Jurkat, Clone E6-1 (cell line): ENCODE results near the gene EBF3.

Experiments
- DNase-seq: peaks from one replicate; pipeline ENCODE4 v3.0.0-alpha.2; 2011; ENCODE audit warnings: low read depth, low spot score
- H3K4me3 ChIP-seq: 2 replicates; pipeline ENCODE4 v1.5.1; 2011; ENCODE audit warnings: mild to moderate bottlenecking, low read length, control low read depth, moderate library complexity

Gene EBF3

GRCh38 chr10:129951101-129951969 lies 12.7 kb downstream of the EBF3 start:
- no peak overlapping the region for H3K4me3 ChIP-seq
- DNase-seq, result no peak

- no peak for DNase-seq
Measured at GRCh38 chr10:129950676-129951075, 13.4 kb downstream of the EBF3 start.

GRCh38 chr10:129949891-129950291 lies 14.2 kb downstream of the EBF3 start:
- no peak overlapping the region for H3K4me3 ChIP-seq

More at GRCh38 chr10:129950676-129951075, 13.4 kb downstream of the EBF3 start:
- H3K4me3 ChIP-seq, result no peak overlapping the region

GRCh38 chr10:129949411-129949810 lies 14.7 kb downstream of the EBF3 start:
- DNase-seq, result no peak
- H3K4me3 ChIP-seq, result no peak overlapping the region

More at GRCh38 chr10:129949891-129950291, 14.2 kb downstream of the EBF3 start:
- no peak for DNase-seq

GRCh38 chr10:129946859-129947258 lies 17.2 kb downstream of the EBF3 start:
- no peak for DNase-seq
- H3K4me3 ChIP-seq, result no peak overlapping the region

GRCh38 chr10:129945941-129946760 lies 17.9 kb downstream of the EBF3 start:
- DNase-seq, result no peak
- H3K4me3 ChIP-seq, result no peak overlapping the region

GRCh38 chr10:129945526-129945925 lies 18.5 kb downstream of the EBF3 start:
- no peak overlapping the region for H3K4me3 ChIP-seq
- no peak for DNase-seq

- H3K4me3 ChIP-seq, result no peak overlapping the region
- no peak for DNase-seq
Measured at GRCh38 chr10:129945064-129945463, 19.0 kb downstream of the EBF3 start.

- H3K4me3 ChIP-seq, result no peak overlapping the region
- DNase-seq, result no peak
Measured at GRCh38 chr10:129944456-129944855, 19.6 kb downstream of the EBF3 start.

GRCh38 chr10:129942936-129943715 lies 20.9 kb downstream of the EBF3 start:
- no peak overlapping the region for H3K4me3 ChIP-seq

GRCh38 chr10:129942391-129942790 lies 21.7 kb downstream of the EBF3 start:
- no peak for DNase-seq
- no peak overlapping the region for H3K4me3 ChIP-seq

More at GRCh38 chr10:129942936-129943715, 20.9 kb downstream of the EBF3 start:
- DNase-seq, result no peak

GRCh38 chr10:129942019-129942277 lies 22.1 kb downstream of the EBF3 start:
- no peak overlapping the region for H3K4me3 ChIP-seq
- no peak for DNase-seq

- no peak for DNase-seq
- no peak overlapping the region for H3K4me3 ChIP-seq
Measured at GRCh38 chr10:129941199-129942018, 22.7 kb downstream of the EBF3 start.

- DNase-seq, result no peak
- no peak overlapping the region for H3K4me3 ChIP-seq
Measured at GRCh38 chr10:129940617-129941198, 23.4 kb downstream of the EBF3 start.

GRCh38 chr10:129939416-129940275 lies 24.4 kb downstream of the EBF3 start:
- no peak overlapping the region for H3K4me3 ChIP-seq

GRCh38 chr10:129938460-129938859 lies 25.6 kb downstream of the EBF3 start:
- DNase-seq, result no peak
- no peak overlapping the region for H3K4me3 ChIP-seq

More at GRCh38 chr10:129939416-129940275, 24.4 kb downstream of the EBF3 start:
- no peak for DNase-seq

- H3K4me3 ChIP-seq, result no peak overlapping the region
- DNase-seq, result no peak
Measured at GRCh38 chr10:129937351-129937751, 26.7 kb downstream of the EBF3 start.

- DNase-seq, result no peak
- H3K4me3 ChIP-seq, result no peak overlapping the region
Measured at GRCh38 chr10:129936923-129937300, 27.2 kb downstream of the EBF3 start.
